NCI-H1105 (cell line): ENCODE data around the gene GNAT1.

ENCODE experiments used
- DNase-seq: peaks from one replicate; lab custom pipeline; 2025; lab: John Stamatoyannopoulos, UW

GNAT1 gene

DNA sequence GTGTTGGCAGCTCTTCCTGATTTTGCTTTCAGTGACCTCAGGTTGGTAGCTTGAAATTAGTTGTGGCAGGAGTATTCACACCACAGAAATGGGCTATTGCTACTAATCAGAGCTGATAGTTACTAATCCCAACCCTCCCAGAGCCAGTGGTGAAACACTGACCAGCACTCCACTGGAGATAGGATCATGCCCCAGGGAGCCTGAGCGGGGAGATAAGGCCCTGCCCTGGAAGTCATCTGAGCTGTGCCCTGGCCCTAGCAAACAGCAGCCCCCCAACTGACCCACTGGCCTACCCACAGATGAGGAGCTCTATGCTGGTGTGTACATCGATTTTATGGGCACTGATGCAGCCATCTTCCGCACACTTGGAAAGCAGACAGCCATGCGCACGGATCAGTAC lies 9.4 kb upstream of the GNAT1 start:
- DNase-seq: no peak

DNA sequence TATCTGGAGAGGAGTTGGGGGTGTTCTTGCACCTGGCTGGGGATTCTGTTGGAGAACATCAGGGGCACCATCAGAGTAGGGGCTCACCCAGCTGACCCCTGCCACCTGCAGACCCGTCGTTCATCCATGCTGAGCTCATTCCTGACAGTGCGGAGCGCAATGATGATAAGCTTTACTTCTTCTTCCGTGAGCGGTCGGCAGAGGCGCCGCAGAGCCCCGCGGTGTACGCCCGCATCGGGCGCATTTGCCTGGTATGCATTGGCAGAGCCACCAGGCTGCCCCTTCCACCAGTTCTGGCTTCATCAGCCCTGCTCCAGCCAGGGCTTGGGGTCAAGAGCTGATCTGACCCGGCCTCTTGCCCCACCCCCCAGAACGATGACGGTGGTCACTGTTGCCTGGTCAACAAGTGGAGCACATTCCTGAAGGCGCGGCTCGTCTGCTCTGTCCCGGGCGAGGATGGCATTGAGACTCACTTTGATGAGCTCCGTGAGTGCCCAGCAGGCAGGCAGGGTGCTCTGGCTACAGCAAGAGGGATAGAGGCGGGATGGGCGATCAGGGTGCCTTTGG lies 8.8 kb upstream of the GNAT1 start:
- DNase-seq: no peak

DNA sequence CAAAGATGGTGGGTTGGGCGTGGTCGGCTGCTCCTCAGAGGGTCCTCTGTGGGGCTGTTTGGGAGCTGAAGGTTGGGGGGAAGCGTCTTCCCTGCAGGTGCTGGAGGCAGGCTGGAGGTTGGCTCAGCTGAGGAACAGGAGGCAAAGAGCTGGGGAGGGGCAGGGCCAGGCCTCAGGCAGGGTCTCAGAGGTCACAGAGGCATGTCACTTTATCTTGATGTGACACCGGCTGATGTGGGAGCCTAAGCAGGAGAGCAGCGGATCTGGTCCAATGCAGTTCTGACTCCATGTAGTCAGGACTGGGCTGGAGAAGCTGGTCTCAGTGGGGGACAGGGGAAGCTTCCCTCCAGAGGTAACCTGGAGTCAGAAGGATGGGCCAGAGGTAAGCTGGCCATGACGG lies 7.7 kb upstream of the GNAT1 start:
- no peak for DNase-seq

DNA sequence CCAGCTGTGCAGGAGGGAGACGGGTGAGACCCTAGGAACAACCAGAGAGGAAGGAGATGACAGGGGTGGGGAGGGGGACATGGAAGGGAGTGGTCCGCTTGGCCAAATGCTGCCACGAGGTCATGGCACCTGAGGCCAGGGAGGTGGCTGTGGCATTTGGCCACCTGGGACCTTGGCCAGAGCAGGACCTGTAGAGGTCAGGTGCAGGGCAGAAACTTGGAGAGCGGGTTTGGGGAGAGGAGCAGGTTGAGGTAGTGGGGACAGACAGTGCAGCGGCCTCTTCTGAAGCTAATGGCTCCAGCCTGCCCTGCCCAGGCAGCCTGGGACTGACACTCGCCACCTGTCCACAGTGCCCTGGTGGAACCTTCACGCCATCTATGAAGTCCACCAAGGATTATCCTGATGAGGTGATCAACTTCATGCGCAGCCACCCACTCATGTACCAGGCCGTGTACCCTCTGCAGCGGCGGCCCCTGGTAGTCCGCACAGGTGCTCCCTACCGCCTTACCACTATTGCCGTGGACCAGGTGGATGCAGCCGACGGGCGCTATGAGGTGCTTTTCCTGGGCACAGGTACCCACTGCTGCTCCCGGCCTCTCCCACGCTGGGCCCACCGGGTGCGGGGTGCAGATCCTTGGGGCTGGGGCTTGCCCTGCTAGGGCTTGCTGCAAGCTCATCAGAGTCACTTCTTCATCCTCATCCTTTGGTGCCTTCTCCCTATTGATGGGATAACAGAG lies 7.0 kb upstream of the GNAT1 start:
- DNase-seq: no peak

DNA sequence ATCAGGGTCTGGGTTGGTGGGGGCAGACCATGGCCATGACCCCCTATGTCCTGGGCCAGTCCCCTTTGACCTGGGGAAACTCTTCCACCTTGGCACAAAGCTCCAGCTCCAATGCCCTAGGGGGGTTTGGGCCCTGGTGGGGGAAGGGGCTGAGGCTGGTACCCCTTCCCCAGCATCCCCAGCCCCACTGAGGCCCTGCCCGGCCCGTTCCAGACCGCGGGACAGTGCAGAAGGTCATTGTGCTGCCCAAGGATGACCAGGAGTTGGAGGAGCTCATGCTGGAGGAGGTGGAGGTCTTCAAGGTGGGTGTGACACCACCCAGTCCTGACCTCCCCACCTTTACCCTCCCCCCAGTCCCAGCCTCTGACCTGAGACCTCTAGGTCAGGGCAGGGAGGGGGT lies 6.2 kb upstream of the GNAT1 start:
- DNase-seq: no peak

DNA sequence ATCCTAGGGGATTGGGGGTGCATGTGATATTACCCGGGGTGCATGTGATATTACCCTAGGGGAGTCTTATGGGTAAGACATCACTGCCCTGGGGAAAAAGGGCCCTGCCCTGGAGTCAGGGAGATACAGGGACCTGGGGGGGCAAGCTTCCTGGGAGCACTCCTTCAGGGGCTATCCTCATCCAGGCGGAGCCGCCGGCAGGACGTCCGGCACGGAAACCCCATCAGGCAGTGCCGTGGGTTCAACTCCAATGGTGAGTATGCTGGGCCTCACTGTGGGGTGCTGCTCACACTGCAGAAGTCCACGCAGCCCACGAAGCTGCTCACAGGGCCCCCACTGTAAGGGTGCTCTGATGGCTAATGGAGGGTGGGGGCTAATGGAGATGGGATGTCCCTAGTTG lies 5.3 kb upstream of the GNAT1 start:
- DNase-seq: no peak

DNA sequence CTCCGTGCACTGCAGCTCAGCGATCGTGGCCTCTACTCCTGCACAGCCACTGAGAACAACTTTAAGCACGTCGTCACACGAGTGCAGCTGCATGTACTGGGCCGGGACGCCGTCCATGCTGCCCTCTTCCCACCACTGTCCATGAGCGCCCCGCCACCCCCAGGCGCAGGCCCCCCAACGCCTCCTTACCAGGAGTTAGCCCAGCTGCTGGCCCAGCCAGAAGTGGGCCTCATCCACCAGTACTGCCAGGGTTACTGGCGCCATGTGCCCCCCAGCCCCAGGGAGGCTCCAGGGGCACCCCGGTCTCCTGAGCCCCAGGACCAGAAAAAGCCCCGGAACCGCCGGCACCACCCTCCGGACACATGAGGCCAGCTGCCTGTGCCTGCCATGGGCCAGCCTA lies 3.7 kb upstream of the GNAT1 start:
- DNase-seq: no peak

DNA sequence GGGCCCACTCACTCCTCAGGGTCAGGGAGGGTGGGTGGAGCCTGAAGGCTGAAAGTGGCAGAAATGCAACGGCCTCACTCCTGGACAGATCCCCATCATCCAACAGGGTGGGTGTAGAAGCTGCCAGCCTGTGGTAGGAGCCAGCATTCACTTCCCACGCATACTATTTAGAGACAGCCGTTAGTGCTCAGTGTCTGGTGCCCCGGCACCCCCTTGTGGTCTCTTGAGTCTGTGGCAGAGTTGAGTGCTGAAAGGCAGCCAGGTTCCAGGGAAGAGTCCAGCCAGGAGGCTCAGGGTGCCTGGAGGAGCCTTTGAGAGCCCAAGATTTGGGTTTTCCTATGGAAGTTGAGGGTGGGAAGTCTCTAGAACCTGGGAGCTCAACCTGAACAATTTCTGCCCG lies 2.1 kb upstream of the GNAT1 start:
- no peak for DNase-seq

DNA sequence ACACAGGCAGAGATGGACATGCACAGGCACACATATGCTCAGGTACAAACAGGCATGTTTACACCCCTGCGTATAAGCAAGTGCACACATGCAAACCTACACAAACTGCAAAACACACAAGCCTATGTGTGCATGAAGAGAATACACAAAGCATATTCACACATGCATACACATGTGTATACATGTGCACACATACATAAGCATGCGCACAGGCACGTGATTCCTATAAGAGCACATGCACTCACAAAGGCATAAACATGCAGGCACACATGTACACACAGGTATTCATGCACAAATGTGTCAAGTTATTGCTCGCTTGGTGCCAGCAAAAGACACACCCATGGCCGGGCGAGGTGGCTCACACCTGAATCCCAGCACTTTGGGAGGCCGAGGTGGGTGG lies 1.4 kb upstream of the GNAT1 start:
- DNase-seq: no peak

DNA sequence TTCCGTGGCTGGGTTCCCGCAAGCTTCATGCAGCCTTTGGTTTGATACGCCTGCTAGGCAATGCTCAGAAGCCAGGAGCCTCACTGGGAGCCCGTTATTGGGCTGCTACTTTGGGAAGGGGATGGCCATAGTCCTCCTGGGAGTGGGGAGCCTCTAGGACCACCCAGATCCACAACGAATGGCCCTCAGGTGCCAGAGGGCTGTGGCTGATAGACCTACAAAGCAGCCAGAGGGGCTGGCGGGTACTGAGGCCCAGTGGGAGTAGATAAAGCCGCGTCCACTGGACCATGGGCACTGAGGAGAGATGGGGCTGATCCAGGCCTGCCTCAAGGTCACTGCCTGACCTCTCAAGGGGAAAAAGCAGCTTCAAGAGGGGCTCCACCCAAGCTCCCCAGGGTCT lies 714 bp downstream of the GNAT1 start:
- DNase-seq: no peak

DNA sequence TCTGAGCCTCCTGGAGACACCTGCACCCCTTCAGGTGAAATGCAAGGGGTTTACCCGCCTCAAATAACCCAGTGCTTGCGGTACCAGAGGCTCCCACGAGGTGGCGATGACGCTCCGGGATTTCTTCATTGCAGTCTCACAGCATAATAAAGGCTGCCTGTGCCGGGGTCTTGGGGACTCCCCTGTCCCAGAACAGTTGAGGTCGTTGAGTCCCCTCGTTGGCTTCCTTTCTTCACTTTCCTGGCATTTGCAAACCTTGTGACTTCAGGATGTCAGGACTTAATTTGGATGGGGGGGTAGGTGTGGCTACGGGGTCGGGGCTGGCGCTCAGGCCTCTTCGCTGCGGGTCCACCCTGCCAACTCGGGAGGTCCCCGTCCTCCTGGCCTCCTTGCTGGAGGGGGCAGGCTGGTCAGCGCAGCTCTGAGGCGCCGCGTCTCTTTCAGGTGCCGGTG lies 1.3 kb downstream of the GNAT1 start:
- DNase-seq: peak; percentile 49

DNA sequence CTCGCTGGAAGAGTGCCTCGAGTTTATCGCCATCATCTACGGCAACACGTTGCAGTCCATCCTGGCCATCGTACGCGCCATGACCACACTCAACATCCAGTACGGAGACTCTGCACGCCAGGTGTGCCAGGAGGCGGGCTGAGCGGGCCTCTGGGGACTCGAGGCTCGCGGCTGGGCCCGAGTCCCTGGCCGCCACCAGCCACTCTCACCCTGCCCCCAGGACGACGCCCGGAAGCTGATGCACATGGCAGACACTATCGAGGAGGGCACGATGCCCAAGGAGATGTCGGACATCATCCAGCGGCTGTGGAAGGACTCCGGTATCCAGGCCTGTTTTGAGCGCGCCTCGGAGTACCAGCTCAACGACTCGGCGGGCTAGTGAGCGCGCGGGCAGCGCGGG lies 1.9 kb downstream of the GNAT1 start:
- peak; percentile 17 for DNase-seq

DNA sequence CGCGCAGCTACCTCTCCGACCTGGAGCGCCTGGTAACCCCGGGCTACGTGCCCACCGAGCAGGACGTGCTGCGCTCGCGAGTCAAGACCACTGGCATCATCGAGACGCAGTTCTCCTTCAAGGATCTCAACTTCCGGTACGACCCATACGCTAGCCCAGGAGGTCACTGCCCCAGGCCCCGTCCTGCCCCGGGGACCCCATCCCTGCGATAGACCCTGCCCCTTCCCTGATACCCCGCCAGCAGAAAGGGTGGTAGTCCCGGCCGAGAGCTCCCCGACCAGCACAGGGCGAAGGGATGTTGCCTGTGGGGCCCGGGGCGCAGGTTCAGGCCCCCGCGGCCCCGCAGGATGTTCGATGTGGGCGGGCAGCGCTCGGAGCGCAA lies 2.3 kb downstream of the GNAT1 start:
- DNase-seq: no peak

DNA sequence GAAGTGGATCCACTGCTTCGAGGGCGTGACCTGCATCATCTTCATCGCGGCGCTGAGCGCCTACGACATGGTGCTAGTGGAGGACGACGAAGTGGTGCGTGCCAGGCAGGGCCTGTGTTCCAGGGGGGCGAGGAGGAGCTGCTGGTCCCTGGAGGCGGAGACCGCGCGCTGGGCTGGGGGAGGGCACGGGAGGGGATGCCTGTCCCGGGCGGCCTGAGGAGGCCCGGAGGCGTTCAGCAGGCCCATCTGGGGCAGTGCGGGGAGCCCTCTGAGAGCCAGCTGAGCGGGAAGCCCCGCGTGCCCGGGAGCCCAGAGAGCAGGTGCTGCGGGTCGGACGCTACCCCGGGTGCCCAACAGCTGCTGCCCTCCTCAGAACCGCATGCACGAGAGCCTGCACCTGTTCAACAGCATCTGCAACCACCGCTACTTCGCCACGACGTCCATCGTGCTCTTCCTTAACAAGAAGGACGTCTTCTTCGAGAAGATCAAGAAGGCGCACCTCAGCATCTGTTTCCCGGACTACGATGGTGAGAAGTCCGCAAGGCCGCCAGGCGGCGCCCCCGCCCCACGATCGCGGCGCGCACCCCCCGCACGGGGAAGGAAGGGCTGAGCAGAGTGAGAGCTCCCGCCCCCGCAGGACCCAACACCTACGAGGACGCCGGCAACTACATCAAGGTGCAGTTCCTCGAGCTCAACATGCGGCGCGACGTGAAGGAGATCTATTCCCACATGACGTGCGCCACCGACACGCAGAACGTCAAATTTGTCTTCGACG lies 2.9 kb downstream of the GNAT1 start:
- DNase-seq: no peak

DNA sequence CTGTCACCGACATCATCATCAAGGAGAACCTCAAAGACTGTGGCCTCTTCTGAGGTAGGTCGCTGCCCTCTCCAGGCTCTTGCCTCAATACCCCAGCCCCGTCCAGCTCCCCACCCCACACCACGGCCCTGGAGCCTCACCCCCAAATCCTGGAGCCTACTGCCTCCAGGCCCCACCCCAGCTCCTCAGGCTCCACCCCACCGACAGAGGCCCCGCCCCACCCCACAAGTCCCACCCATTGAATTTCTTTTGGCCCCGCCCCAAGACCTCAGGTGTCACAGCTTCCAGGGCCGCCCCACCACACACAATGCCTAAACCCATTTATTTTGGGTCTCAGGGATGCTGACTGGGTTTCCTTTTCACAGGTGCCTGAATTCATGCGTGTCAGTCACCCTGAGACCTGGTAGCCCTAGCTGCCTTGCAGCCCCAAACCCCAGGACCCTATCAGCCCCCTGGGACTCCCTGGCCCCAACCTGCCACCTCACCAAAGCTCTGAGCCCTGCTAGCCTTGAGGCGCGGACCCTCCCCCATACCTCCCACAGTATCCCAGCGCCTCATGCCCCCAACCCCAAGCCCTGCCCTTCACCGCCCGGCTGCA lies 3.6 kb downstream of the GNAT1 start:
- DNase-seq: no peak

DNA sequence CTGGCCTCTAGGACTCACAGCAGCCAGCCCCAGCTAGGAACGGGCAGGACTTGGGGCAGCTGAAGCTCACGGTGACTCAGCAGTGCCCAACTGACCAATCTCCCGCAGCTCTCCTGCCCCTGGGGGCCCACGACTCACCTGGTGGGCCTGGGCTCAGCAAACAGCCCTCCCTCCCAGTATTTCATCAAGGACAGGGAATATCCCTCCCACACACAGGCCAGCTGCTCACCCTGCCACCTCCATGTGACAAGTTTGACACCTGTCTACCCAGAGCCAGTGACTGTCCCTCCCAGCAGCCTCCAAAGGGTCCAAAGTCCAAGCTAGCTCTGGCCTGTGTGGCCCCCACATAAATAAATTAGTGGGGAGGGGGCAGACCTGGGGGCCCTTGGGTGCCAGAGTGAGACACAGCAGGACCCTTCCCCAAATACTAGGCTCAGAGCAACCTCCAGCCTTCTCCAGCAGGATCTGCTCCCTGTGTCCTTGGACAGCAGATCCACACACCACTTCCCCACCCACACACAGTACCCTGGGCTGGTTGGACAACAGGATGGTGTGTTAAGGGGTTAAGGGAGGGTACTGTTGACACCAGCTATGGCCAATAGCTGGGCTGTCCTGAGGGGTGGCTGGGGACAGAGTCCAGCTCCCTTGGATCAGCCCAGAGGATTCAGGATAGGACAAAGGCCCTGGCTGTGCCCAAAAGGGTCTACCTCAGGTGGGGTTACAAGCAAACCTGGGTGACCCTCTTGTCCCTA lies 4.3 kb downstream of the GNAT1 start:
- no peak for DNase-seq

DNA sequence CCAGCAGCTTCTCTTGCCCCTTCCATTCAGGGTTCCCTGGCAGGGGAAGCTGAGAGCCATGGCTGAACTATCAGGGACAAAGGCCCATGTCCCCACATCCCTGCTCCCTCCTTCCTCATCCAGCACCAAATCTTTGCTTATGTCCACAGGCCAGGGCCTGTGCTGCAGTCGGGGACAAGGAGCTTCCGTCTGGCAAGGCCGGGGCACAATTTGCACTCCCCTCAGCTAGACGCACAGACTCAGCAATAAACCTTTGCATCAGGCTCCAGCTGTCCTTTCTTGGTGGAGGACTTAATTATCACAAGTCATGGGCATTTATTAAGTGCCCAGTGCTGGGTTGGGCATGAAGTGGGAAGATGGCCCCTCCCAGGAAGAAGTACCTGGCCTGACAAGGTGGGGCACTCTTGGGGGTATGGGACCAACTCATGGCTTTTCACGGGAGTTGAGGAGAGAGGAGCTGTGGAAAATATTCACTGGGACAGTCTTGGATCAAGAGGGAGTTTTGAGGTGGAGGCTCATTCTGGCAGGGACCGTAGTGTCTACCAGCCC lies 4.9 kb downstream of the GNAT1 start:
- no peak for DNase-seq

DNA sequence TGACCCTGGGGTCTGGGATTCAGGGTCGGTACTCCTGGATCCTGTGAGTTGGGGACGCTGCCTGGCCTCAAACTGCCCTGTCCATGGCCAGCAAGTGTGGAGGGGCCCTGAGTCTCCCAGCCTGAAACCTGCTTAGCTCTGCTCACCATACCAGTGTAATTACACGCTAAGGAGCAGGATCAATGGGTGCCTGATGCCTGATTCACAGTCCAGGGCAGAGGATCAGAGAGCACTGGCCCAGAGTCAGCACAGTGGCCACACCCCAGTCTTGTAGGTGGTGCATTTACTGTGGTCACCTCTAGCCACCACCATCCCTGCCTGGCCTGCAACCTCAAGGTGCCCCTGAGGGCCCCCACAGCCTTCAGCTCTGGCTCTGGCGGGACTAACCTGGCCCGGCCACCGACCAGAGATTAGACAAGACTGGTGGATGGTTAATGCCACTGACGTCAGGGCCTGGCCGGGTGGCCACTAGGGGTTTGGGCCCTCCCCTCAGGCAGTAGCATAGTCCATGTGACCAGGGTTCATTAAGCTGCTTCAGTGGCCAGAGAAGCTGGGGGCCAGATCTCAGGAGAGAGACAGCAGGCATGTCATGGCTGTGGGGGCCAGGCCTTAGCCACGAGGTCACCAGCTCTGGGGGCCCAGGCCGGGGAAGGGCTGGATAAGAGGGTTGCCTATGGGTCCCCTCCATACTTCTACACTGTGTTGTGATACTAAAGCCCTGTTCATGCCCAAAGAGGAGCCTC lies 10.3 kb downstream of the GNAT1 start:
- DNase-seq: no peak

DNA sequence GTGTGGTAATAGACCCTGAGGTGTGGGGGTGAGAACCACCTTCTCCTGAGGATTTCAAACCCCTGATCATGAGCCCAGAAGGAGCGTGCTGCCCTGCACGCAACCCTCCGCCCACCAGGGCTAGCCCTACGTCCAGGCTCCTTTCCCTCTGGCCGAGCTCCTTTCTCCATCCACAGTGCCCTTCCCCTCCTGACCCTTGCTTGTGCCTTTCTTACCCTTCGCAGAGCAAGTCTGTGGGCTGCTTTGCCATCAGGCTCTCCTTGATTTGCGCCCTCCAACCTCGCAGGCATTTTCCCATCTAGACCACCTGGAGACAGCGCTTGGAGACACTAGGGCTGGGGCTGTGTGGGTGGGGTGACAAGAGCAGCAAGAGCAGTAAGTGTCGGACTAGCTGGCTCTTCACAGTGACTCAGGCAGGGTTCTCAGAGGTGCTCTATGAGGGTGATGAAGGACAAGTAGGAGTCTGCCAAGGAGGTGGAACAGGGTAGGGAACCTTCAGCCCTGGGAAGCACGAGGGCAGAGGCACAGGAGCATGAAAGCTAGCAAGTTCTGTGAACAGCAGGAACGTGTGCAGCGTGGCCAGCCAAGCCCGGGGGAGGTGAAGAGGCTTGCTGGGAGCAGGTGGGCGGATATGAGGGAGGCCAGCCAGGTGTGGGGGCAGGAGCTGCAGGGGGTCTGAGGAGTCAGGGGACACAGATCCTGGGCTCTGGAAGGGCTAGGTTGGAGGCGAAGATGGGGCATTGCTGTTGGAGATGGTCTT lies 11.1 kb downstream of the GNAT1 start:
- no peak for DNase-seq

DNA sequence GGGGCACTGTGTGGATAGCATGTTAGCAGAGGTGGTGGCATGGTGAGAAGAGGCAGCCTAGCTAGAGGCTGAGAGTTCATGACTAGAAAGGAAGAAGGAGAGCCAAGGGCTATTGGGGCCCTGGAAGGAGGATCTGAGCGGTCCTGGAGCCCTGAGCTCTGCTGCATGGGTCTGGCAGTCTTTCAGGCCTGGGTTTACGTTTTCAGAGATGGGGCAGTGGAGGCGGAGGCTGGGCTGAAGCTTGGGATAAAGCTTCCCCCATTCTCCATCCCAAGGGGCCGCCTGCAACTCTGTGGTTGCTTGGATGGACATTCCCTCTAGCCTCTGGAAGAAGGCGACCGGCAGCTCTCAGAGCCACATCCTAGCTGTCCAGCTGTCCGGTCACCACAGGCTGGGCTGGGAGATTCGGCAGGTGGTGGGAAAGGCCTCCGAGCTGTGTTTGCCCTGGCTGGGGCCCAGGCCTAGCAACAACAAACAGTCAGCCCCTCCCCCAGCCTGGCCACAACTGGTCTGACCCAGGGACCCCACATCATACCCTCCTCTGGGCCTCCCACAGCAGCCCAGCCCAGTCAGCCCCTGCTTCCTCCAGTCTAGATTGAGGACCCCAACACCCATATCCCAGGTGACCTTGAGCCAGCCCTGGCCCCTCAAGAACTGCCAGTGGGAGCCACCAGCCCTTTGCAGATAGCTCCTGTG lies 11.9 kb downstream of the GNAT1 start:
- DNase-seq: no peak
